NCI-H345 treated with DMSO at 0.1 percent for 48 hours (cell line): ENCODE measurements around the gene KCND2.
"Not testable (repeated sequence)": the region's sequence is repeated elsewhere in the genome, so short reads cannot be mapped to it uniquely, and the experiment has no call there.

Source experiments
- DNase-seq: peaks from one replicate; lab custom pipeline; 2025; ENCODE audit not compliant: unreplicated experiment; lab: John Stamatoyannopoulos, UW

Gene KCND2

GRCh38 chr7:120578657-120579056, 305.7 kb downstream of the KCND2 start:
- DNase-seq = not testable (repeated sequence)

GRCh38 chr7:120582916-120583315, 309.9 kb downstream of the KCND2 start:
- DNase-seq = no peak

- DNase-seq = no peak
Measured at GRCh38 chr7:120583899-120584586, 311.1 kb downstream of the KCND2 start.

GRCh38 chr7:120586571-120586970, 313.6 kb downstream of the KCND2 start:
- no peak for DNase-seq

- DNase-seq = no peak
Measured at GRCh38 chr7:120587243-120587642, 314.3 kb downstream of the KCND2 start.

- DNase-seq = no peak
Measured at GRCh38 chr7:120588416-120588815, 315.4 kb downstream of the KCND2 start.

GRCh38 chr7:120588862-120589261, 315.9 kb downstream of the KCND2 start:
- DNase-seq = no peak

- no peak for DNase-seq
Measured at GRCh38 chr7:120600607-120601006, 327.6 kb downstream of the KCND2 start.

- no peak for DNase-seq
Measured at GRCh38 chr7:120603366-120603765, 330.4 kb downstream of the KCND2 start.

- DNase-seq = no peak
Measured at GRCh38 chr7:120609136-120609753, 336.3 kb downstream of the KCND2 start.

GRCh38 chr7:120611975-120612374, 339.0 kb downstream of the KCND2 start:
- DNase-seq = no peak

- DNase-seq = no peak
Measured at GRCh38 chr7:120615703-120616102, 342.7 kb downstream of the KCND2 start.

- no peak for DNase-seq
Measured at GRCh38 chr7:120617275-120617674, 344.3 kb downstream of the KCND2 start.

GRCh38 chr7:120628251-120628650, 355.3 kb downstream of the KCND2 start:
- no peak for DNase-seq

GRCh38 chr7:120639884-120640283, 366.9 kb downstream of the KCND2 start:
- DNase-seq = no peak

GRCh38 chr7:120645966-120646365, 373.0 kb downstream of the KCND2 start:
- no peak for DNase-seq

GRCh38 chr7:120654241-120654640, 381.3 kb downstream of the KCND2 start:
- no peak for DNase-seq

- no peak for DNase-seq
Measured at GRCh38 chr7:120658516-120658915, 385.5 kb downstream of the KCND2 start.

GRCh38 chr7:120662291-120662690, 389.3 kb downstream of the KCND2 start:
- DNase-seq = no peak

- DNase-seq = no peak
Measured at GRCh38 chr7:120665068-120665467, 392.1 kb downstream of the KCND2 start.

- no peak for DNase-seq
Measured at GRCh38 chr7:120675076-120675475, 402.1 kb downstream of the KCND2 start.

GRCh38 chr7:120677535-120677934, 404.6 kb downstream of the KCND2 start:
- no peak for DNase-seq

GRCh38 chr7:120680985-120681384, 408.0 kb downstream of the KCND2 start:
- DNase-seq = no peak
